NOMO-1 treated with dmso at 0.1 percent for 144 hours (cell line): ENCODE results near the gene NOS3.
"Not testable (repeated sequence)": the region's sequence is repeated elsewhere in the genome, so short reads cannot be mapped to it uniquely, and the experiment has no call there.

Experiments used
- DNase-seq: peaks from one replicate; lab custom pipeline; 2025; ENCODE audit not compliant: unreplicated experiment; lab: John Stamatoyannopoulos, UW

Gene NOS3

DNA sequence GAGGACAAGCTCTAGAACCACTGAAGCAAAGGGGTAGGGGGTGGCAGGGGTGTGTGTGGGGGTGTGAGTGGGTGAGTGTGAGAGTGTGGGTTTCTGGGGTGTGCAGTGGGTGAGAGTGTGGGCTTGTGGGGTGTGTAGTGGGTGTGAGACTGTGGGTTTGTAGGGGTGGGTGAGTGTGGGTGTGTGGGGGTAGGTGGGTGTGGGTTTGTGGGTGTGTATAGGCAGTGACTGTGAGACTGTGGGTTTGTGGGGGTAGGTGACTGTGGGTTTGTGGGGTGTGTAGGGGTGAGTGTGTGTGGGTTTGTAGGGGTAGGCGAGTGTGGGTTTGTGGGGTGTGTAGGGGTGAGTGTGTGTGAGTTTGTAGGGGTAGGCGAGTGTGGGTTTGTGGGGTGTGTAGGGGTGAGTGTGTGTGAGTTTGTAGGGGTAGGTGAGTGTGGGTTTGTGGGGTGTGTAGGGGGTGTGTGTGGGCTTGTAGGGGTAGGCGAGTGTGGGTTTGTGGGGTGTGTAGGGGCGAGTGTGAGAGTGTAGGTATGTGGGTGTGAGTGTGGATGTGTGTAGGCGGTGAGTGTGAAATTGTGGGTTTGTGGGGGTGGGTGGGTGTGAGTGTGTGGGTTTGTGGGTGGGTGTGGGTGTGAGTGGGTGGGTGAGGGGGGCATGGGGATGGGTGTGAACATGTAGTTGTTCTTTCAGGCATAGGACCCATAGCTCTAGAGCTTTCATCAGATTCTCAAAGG lies 8.8 kb downstream of the NOS3 start:
- DNase-seq, result no peak

DNA sequence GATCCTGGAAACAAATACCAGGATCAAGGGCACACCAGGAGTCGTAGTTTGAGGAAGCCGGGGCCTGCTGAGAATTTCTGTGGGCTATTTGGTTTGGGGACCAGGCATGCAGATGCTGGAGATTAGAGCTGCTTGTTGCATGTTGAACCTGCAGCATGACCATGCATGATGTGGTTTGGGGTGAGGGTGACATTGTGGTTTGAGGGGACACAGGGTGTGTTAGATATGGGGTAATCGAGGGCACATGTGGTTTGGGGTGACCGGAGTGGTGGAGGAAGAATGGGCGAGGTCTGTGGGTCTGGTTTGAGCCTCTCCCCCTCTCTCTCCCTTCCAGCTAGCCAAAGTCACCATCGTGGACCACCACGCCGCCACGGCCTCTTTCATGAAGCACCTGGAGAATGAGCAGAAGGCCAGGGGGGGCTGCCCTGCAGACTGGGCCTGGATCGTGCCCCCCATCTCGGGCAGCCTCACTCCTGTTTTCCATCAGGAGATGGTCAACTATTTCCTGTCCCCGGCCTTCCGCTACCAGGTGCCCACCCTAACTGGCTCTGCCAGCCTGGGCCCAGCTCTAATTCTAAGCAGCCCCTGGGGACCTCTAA lies 10.2 kb downstream of the NOS3 start:
- no peak for DNase-seq

DNA sequence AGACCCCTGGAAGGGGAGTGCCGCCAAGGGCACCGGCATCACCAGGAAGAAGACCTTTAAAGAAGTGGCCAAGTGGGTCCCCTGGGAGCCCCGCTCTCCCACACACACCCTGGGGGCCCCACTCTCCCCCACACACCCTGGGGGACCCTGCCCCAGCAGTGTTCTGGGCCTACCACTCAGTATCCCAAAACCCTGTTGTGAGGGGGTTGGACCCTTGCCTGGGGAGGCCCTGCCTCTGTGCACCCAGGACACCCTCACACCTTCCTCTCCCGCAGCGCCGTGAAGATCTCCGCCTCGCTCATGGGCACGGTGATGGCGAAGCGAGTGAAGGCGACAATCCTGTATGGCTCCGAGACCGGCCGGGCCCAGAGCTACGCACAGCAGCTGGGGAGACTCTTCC lies 10.7 kb downstream of the NOS3 start:
- DNase-seq, result no peak

DNA sequence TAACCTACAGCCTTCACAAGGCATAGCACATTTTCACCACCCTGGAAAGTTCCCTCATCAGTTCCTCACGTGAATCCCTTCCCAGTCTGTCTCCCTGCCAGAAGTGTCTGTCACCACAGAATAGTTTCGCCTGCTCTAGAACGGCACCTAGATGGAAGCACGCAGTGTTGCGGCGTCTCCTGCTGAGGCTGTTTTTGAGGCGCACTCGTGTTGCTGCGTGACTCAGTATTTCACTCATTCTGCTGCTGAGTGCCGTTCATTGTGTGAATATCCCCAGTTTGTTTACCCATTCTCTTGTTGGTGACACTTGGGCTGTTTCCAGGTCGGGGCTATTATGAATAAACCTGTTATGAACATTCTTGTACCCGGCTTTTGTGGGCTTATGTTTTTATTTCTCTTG lies 12.8 kb downstream of the NOS3 start:
- no peak for DNase-seq

DNA sequence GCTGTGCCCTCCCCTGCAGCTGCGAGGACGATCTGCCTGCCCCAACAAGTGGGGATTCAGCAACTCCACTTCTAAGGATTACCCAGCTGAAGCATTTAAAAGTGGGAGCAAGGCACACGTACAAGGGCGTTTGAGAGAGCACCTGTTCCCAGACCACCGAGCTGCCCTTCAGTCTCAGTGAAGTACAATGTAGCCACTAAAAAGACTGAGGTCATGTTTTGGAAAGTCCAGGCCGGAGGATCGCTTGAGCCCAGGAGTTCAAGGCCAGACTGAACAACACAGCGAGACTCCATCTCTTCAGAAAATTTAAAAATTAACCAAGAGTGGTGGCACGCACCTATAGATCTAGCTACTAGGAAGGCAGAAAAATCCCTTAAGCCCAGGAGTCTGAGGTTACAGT lies 14.7 kb downstream of the NOS3 start:
- DNase-seq, result no peak

DNA sequence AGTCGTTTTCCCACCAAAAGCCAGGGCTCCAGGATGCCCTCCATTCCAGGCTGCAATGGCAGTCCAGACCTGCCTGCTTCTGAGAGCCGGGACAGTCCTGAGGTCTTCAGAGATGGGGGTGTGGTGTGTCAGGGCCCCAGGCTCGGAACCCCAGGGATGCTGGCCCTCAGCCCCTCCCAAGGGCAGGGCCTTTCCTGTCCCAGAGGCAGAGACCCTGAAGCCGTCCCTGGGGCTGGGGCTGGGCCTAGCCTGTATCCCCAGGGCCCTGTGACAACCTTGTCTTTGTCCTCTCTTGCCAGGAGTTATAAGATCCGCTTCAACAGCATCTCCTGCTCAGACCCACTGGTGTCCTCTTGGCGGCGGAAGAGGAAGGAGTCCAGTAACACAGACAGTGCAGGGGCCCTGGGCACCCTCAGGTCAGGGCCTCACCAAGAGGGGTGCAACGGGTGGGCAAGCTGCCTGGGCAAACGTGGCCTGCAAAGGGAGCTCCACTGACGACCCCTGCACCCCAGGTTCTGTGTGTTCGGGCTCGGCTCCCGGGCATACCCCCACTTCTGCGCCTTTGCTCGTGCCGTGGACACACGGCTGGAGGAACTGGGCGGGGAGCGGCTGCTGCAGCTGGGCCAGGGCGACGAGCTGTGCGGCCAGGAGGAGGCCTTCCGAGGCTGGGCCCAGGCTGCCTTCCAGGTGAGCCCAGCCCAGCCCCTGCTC lies 15.9 kb downstream of the NOS3 start:
- DNase-seq, result no peak

DNA sequence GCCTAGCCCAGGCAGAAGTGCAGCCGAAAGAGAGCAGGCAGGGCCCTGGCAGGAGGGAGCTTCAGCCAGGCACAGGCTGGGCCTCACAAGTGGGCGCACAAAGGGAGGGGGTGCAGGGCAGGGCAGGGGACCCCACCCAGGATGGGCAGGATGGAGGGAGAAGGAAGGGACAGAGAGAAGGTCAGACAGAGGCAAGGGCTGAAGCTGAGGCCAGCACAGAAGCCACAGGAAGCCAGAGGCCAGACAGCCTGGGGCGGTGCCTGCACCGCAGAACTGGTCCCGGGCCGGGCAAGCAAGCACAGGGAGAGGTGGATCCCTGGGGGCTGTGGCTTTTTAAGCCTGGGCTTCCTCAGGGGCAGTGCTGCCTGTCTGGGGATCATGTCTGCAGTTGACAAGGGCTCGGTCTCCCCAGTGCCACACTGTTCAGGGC lies 16.7 kb downstream of the NOS3 start:
- DNase-seq, result no peak

DNA sequence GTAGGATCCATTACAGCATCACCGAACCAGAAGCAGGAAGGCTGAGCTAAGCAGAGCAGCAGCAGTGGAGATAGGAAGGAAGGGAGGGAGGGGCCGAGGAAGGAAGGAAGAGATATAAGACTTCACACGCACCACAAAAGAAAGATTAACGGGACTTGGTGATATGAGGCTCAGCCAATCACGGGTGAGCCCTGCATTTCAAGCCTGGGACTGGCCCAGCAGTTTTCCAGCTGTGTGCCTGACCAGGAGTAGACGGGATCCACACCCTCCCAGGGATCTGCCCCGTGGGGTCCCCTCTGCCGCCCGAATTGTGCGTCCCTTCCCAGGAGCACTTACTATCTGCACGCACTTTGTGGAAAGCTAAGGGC lies 17.3 kb downstream of the NOS3 start:
- no peak for DNase-seq

DNA sequence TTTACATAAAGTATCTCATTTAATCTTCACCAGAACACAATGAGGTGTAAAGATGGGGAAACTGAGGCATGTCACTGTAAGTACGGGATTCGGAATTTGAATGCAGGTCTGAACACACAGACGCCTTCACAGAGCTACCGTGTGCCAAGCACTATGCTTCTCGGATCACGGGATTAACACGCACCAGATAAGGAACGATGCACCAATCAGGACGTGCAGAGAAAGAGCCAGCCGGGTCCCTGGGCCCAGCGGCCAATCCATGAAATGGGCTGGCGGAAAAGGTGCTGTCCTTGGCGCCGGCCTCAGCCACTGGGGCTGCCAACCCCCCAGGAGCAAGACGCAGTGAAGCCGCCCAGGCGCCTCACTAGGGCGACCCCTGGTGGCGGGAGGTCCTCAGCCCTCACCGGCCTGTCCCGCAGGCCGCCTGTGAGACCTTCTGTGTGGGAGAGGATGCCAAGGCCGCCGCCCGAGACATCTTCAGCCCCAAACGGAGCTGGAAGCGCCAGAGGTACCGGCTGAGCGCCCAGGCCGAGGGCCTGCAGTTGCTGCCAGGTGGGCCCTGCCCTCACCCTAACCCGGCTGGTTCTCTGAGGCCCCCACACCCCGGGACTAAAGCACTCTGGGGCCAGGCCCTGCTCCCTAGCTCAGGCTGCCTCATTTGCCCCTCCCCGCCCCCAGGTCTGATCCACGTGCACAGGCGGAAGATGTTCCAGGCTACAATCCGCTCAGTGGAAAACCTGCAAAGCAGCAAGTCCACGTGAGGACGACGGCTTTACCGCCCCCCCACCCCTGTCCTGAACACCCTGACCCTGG lies 17.9 kb downstream of the NOS3 start:
- DNase-seq, result peak; percentile 41

DNA sequence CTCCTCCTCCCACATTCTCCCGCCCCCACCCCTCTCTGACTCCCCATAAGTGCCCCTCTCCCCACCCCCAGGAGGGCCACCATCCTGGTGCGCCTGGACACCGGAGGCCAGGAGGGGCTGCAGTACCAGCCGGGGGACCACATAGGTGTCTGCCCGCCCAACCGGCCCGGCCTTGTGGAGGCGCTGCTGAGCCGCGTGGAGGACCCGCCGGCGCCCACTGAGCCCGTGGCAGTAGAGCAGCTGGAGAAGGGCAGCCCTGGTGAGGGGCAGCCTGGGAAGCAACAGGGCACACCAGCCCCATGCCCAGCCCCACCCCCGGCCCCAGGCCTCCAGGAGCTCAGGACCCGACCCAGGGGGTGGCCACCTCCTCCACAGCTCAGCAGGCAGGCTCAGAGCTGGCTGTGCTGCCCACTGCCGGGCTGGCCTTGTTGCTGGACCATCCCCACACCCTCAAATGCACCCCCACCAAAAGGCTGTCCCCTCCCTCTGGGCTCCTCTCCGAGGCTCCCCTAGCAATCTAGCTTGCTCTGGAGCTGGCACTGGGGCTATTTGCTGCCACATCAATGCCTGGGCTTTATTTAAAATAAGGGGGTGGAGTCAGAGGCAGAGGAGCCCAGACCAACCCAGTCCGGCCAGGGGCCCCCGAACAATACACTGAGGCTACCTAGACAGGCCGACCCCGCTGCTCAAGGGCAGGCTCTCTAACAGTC lies 18.7 kb downstream of the NOS3 start:
- DNase-seq, result no peak

DNA sequence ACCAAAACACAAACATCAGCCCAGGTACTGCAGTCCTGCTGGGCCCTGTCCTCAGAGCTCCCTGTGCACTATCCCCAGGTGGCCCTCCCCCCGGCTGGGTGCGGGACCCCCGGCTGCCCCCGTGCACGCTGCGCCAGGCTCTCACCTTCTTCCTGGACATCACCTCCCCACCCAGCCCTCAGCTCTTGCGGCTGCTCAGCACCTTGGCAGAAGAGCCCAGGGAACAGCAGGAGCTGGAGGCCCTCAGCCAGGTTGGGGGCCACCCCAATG lies 19.2 kb downstream of the NOS3 start:
- DNase-seq, result no peak

DNA sequence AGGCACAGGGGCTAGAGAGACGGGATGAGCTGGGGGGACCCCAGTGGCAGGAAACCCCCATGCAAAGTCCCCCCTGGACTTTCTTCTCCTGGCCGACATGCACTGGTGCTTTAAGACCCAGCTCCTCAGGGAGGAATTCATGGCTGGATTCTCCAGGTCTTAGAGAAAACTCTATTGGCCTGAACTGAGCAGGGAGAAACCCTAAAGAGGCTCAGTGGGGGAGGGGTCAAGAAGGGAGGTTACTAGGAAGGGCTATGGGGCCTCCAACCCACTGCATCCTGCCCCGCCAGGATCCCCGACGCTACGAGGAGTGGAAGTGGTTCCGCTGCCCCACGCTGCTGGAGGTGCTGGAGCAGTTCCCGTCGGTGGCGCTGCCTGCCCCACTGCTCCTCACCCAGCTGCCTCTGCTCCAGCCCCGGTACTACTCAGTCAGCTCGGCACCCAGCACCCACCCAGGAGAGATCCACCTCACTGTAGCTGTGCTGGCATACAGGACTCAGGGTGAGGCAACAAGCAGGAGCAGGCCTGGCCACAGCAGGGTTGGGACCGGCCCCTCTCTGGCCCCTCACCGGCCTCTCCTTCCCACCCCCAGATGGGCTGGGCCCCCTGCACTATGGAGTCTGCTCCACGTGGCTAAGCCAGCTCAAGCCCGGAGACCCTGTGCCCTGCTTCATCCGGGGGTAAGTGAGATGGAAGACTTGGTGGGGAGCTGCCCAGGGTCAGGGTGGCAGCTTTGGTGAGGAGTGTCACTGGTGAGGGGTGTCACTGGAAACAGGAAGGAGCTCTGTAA lies 19.7 kb downstream of the NOS3 start:
- no peak for DNase-seq

DNA sequence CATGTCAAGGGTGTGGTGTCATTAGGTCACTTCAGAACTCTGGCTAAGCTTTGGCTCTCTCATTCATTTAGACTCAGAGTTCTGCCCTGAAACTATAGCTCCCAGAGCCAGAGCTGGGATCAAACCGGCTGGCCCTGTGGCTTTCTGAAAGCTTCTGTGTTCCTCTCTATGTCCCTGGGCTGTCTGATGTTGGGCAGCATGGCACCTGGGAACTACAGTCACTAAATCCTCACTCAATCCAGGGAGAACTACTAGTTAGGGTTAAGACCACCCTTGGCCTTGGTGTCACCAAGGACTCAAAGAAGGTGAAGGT lies 20.2 kb downstream of the NOS3 start:
- no peak for DNase-seq

DNA sequence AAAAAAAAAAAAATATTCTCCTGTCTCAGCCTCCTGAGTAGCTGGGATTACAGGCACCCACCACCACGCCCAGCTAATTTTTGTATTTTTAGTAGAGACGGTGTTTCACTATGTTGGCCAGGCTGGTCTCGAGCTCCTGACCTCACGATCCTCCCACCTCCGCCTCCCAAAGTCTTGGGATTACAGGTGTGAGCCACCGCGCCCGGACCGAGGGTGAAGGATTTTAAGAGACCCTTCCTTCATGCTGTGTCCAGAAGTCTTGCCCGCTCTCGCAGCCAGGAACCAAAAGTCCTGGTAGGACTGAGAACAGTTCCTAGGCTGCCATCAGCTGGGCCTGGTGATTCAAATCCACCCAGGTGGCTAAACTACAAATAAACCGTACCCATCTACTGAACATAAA lies 20.8 kb downstream of the NOS3 start:
- DNase-seq, result not testable (repeated sequence)

DNA sequence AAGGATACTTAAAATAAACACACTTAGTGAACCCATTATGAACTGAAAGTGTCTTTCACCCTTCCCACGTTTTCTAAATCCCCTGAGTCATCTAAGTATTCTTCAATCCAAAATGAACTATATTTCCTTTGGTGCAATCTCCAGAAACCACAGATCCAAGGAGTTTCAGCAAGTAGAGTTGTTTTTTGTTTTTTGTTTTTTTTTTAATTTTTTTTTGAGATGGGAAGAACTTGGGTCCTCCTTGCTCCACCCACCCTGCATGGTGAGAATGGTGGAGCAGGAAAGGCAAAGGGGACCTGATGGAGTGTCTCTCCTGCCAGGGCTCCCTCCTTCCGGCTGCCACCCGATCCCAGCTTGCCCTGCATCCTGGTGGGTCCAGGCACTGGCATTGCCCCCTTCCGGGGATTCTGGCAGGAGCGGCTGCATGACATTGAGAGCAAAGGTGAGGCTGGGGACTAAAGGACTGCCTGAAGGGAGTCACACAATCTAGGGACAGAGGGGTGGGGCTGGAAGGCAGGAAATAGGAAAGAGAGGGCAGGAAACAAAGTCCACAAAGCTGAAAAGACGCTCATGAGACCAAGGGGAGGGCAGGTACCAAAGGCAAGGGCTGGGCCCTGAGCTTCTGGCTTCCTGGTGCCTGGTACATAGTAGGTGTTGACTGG lies 21.3 kb downstream of the NOS3 start:
- DNase-seq, result no peak

DNA sequence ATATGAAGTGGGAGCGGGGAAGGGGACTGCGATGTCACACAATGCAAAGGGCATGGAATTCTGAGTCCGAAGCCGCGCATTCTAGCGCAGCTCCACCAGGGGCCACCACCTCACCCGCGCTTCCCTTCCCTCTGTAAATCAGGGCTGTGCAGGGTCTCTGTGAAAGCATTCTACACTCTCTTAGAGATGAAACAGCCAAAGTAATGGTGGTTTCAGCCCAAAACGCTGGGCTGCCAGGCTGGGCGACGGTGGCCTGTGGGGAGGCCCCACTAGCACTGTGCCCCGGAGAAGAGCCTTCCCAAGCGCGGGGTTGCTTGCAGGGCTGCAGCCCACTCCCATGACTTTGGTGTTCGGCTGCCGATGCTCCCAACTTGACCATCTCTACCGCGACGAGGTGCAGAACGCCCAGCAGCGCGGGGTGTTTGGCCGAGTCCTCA lies 22.1 kb downstream of the NOS3 start:
- DNase-seq, result no peak

DNA sequence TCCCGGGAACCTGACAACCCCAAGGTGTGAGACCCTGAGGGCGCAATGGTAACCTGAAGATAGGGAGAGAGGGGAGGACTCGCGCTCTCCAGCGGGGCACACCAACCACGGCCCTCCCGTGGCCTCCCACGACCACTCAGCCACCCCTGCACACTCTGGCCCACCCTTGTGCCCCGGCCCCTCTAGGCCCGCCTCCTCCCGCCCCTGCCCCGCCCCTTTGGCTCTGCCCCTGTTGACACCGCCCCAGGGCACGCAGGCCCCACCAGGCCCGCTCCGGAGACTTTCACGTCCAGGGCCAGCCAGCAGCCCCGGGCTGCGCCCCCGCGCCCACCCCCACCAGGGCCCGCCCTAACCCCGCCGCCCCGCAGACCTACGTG lies 22.5 kb downstream of the NOS3 start:
- DNase-seq, result no peak

DNA sequence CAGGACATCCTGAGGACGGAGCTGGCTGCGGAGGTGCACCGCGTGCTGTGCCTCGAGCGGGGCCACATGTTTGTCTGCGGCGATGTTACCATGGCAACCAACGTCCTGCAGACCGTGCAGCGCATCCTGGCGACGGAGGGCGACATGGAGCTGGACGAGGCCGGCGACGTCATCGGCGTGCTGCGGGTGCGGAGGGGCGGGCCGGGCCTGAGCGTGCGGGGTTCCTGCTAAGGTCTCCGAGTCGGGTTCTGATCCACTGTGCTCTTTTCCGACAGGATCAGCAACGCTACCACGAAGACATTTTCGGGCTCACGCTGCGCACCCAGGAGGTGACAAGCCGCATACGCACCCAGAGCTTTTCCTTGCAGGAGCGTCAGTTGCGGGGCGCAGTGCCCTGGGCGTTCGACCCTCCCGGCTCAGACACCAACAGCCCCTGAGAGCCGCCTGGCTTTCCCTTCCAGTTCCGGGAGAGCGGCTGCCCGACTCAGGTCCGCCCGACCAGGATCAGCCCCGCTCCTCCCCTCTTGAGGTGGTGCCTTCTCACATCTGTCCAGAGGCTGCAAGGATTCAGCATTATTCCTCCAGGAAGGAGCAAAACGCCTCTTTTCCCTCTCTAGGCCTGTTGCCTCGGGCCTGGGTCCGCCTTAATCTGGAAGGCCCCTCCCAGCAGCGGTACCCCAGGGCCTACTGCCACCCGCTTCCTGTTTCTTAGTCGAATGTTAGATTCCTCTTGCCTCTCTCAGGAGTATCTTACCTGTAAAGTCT lies 23.1 kb downstream of the NOS3 start:
- no peak for DNase-seq

DNA sequence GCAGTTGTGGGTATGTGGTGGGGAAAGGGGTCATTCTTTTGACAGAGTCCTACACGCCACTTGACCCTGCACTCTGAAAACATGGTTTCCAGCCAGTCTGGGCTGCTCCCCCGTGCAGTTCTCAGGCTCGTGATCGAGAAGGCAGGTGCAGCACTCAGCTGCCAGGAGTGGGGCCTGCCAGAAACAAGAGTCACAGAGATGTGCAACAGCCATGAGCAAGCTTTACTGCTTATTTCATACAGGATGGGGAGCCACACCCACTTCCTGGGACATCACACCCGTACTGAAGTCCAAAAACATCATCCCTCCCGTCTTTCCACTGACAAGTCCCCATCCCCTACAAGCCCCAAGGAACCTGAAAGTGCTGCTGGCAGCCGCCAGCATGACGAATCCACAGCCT lies 24.1 kb downstream of the NOS3 start:
- no peak for DNase-seq
